Measurements from ENCODE around the gene C6orf132. TPM values are rescaled to one million over a fixed set of nuclear protein-coding genes. Genes with fewer than 3 reads are reported as not detected.

The C6orf132 gene
- total and polyA plus RNA-seq, 9 of the 15 experiments (the other 6 are each of a cell fraction or from before 2014, with no cell fraction given) = 0.06 to 0.35 (median 0.14) TPM

DNA sequence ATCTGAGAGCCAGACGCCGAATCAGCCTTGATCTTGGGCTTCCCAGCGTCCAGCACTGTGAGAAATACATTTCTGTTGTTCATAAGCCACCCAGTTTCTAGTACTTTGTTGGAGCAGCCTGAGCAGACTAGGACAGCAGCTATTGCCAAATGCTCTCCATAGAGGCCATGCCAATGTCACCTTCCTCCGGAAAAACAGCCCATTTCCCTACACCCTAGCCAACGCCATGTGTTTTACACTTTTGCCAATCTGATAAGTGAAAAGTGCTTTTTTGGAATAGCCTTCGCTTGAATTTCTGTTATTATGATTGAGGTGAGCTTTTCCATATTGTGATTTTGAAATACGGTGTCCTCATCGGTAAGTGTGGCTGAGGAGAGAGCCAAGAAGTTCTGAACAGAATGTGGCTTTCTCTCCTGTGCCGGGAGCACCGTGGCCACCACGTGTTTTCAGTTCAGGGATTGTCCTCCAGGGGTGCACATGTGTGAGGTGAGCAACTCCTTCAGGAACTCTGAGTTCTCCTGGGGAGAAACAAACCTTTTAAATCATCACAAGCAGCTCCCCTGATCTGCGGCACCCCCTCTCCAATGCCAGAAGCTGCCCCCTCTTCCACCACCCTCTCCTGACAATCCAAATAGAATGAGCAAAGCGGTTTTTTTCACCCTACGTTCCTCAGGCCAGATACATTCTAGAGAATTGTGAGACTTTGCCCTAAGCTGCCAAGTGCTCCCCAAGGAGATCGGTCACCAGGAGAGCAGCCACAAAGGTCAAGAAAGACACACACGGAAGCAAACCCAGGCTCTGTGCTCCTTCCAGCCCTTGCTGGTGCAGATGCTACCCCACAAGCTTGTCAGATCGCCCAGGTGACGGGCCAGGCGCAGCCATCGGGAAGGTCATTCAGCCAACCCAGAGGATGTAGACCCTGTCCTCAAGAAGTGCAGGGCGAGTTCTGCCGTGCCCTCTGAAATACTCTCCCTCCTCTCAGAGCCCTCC lies 56.1 kb downstream of the C6orf132 start (continued):
- TF ChIP-seq, protein P1, sequence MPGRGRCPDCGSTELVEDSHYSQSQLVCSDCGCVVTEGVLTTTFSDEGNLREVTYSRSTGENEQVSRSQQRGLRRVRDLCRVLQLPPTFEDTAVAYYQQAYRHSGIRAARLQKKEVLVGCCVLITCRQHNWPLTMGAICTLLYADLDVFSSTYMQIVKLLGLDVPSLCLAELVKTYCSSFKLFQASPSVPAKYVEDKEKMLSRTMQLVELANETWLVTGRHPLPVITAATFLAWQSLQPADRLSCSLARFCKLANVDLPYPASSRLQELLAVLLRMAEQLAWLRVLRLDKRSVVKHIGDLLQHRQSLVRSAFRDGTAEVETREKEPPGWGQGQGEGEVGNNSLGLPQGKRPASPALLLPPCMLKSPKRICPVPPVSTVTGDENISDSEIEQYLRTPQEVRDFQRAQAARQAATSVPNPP (IDR thresholded peaks at IDR 0.05; ENCODE audit: borderline replicate concordance, insufficient read depth, insufficient read length) = no peak
- TF ChIP-seq KLF10 (CRISPR knock-in tag; IDR thresholded peaks at IDR 0.05) (no peak), BDP1 (IDR thresholded peaks at IDR 0.05; ENCODE audit: insufficient read depth, insufficient read length) (no peak), MYC (IDR thresholded peaks at IDR 0.05; ENCODE audit: low read depth, low read length) (peak; percentile 81), MYC (CRISPR knock-in tag; IDR thresholded peaks at IDR 0.05; ENCODE audit: borderline replicate concordance, low read depth) (no peak), CBX5 (IDR thresholded peaks at IDR 0.05; ENCODE audit: borderline replicate concordance, low read depth) (no peak), PTRF (tag; IDR thresholded peaks at IDR 0.05) (no peak), ZNF384 (IDR thresholded peaks at IDR 0.05; ENCODE audit: low read depth, low read length) (no peak)
- TF ChIP-seq, protein P2, sequence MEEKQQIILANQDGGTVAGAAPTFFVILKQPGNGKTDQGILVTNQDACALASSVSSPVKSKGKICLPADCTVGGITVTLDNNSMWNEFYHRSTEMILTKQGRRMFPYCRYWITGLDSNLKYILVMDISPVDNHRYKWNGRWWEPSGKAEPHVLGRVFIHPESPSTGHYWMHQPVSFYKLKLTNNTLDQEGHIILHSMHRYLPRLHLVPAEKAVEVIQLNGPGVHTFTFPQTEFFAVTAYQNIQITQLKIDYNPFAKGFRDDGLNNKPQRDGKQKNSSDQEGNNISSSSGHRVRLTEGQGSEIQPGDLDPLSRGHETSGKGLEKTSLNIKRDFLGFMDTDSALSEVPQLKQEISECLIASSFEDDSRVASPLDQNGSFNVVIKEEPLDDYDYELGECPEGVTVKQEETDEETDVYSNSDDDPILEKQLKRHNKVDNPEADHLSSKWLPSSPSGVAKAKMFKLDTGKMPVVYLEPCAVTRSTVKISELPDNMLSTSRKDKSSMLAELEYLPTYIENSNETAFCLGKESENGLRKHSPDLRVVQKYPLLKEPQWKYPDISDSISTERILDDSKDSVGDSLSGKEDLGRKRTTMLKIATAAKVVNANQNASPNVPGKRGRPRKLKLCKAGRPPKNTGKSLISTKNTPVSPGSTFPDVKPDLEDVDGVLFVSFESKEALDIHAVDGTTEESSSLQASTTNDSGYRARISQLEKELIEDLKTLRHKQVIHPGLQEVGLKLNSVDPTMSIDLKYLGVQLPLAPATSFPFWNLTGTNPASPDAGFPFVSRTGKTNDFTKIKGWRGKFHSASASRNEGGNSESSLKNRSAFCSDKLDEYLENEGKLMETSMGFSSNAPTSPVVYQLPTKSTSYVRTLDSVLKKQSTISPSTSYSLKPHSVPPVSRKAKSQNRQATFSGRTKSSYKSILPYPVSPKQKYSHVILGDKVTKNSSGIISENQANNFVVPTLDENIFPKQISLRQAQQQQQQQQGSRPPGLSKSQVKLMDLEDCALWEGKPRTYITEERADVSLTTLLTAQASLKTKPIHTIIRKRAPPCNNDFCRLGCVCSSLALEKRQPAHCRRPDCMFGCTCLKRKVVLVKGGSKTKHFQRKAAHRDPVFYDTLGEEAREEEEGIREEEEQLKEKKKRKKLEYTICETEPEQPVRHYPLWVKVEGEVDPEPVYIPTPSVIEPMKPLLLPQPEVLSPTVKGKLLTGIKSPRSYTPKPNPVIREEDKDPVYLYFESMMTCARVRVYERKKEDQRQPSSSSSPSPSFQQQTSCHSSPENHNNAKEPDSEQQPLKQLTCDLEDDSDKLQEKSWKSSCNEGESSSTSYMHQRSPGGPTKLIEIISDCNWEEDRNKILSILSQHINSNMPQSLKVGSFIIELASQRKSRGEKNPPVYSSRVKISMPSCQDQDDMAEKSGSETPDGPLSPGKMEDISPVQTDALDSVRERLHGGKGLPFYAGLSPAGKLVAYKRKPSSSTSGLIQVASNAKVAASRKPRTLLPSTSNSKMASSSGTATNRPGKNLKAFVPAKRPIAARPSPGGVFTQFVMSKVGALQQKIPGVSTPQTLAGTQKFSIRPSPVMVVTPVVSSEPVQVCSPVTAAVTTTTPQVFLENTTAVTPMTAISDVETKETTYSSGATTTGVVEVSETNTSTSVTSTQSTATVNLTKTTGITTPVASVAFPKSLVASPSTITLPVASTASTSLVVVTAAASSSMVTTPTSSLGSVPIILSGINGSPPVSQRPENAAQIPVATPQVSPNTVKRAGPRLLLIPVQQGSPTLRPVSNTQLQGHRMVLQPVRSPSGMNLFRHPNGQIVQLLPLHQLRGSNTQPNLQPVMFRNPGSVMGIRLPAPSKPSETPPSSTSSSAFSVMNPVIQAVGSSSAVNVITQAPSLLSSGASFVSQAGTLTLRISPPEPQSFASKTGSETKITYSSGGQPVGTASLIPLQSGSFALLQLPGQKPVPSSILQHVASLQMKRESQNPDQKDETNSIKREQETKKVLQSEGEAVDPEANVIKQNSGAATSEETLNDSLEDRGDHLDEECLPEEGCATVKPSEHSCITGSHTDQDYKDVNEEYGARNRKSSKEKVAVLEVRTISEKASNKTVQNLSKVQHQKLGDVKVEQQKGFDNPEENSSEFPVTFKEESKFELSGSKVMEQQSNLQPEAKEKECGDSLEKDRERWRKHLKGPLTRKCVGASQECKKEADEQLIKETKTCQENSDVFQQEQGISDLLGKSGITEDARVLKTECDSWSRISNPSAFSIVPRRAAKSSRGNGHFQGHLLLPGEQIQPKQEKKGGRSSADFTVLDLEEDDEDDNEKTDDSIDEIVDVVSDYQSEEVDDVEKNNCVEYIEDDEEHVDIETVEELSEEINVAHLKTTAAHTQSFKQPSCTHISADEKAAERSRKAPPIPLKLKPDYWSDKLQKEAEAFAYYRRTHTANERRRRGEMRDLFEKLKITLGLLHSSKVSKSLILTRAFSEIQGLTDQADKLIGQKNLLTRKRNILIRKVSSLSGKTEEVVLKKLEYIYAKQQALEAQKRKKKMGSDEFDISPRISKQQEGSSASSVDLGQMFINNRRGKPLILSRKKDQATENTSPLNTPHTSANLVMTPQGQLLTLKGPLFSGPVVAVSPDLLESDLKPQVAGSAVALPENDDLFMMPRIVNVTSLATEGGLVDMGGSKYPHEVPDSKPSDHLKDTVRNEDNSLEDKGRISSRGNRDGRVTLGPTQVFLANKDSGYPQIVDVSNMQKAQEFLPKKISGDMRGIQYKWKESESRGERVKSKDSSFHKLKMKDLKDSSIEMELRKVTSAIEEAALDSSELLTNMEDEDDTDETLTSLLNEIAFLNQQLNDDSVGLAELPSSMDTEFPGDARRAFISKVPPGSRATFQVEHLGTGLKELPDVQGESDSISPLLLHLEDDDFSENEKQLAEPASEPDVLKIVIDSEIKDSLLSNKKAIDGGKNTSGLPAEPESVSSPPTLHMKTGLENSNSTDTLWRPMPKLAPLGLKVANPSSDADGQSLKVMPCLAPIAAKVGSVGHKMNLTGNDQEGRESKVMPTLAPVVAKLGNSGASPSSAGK (IDR thresholded peaks at IDR 0.05) = peak; percentile 93; the same call in 1 of the 2 replicates
- TF ChIP-seq, protein P3, sequence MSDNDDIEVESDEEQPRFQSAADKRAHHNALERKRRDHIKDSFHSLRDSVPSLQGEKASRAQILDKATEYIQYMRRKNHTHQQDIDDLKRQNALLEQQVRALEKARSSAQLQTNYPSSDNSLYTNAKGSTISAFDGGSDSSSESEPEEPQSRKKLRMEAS (CRISPR knock-in tag; IDR thresholded peaks at IDR 0.05) = peak; percentile 92
- TF ChIP-seq, protein P4, sequence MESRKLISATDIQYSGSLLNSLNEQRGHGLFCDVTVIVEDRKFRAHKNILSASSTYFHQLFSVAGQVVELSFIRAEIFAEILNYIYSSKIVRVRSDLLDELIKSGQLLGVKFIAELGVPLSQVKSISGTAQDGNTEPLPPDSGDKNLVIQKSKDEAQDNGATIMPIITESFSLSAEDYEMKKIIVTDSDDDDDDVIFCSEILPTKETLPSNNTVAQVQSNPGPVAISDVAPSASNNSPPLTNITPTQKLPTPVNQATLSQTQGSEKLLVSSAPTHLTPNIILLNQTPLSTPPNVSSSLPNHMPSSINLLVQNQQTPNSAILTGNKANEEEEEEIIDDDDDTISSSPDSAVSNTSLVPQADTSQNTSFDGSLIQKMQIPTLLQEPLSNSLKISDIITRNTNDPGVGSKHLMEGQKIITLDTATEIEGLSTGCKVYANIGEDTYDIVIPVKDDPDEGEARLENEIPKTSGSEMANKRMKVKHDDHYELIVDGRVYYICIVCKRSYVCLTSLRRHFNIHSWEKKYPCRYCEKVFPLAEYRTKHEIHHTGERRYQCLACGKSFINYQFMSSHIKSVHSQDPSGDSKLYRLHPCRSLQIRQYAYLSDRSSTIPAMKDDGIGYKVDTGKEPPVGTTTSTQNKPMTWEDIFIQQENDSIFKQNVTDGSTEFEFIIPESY (CRISPR knock-in tag; IDR thresholded peaks at IDR 0.05) = no peak

Data from K562 (cell line).